Umbilical cord (tissue), 2 donors: Measurements from ENCODE around the gene INKA1. TPM values are rescaled to one million over a fixed set of nuclear protein-coding genes. Genes with fewer than 3 reads are reported as not detected.
"Not testable (repeated sequence)": the region's sequence is repeated elsewhere in the genome, so short reads cannot be mapped to it uniquely, and the experiment has no call there.

Experiments
- DNase-seq: peaks from one replicate; pipeline ENCODE4 v3.0.0-alpha.2; 2015; ENCODE audit warnings: low spot score
- total RNA-seq: library from RNA; depleted of rRNA; stranded (reverse); fragments of >200 nt; gene quantifications from one replicate; pipeline ENCODE4 v1.2.3, GENCODE V29; 2014; ENCODE audit warnings: low replicate concordance; ENCODE audit not compliant: insufficient read depth

INKA1 gene
- total RNA-seq, result 7.7 TPM

DNA sequence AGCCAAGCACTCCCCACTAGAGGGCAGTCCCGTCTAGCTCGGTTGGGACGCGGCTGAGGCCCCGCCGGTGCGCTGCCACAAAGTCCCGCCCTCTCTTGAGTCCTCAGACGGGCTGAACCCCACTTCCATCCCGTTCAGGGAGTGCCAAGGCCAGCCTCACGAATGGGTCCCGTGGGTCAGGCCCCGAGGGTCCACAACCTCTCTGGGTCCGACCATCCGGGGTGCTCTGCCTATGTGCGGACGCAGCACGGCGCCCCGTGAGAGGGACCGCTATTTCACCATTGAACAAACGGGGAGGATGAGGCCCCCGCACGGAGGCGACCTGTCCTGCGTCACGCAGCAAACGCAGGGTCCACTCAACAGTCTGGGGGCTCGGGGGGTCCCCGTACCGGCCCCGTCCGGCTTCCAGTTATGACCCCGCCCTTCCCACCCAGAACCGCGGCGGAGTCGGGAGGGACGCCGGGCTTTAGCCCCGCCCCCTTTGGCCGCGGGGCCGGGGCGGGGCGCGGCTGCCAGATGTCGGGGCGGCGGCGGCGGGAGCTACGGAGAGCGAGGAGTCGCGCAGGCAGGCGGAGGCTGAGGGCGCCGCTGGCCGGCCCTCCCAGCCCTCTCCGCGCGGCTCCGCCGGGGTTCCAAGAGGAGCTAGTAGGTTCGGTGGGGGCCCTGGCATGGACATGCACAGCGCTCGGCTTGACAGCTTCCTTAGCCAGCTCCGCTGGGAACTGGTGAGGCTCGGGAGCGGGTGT is at the start of gene INKA1:
Gene INKA1, plus strand, starts transcription at position 543 of the 746 bp plus-strand sequence. Its CDS starts 132 bp downstream, at position 675.
- peak; percentile 94 for DNase-seq

DNA sequence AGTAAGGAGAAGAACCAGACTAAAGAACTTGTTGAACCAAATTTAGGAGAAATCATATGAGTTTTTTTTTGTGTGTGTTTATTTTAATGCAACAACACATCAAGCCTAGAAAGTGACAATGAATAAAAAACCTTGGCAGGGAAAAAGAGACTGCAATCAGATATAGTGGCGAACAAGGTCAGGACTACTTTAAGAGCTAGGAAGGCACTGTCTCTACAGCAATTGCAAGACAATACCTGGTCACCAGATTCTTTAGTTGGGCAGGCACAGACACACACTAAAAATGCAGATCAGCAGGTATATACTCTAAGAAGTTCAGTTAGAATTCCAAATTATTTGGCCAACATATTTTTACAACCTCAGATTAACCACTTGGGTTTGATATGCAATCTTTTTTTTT is 48.5 kb upstream of the INKA1 start:
- DNase-seq, result no peak

DNA sequence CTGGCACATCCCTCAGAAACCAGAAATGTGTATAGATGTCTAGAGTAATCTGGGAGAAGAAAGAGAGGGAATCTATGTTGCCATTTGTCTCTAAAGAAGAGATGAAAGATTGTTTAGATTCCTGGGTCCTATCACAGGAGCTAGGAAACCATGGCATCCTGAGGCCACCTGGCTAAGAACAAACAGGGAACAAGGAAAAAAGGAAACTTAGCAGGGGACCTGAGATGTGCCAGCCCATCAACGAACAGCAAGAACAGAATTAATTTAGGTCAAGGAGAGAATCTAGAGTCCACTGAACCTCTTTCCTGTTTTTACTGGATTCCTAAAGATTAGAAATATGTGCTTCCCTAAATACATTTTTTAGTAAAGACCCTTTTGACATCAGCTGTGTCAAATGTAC is 47.0 kb upstream of the INKA1 start:
- DNase-seq, result no peak

DNA sequence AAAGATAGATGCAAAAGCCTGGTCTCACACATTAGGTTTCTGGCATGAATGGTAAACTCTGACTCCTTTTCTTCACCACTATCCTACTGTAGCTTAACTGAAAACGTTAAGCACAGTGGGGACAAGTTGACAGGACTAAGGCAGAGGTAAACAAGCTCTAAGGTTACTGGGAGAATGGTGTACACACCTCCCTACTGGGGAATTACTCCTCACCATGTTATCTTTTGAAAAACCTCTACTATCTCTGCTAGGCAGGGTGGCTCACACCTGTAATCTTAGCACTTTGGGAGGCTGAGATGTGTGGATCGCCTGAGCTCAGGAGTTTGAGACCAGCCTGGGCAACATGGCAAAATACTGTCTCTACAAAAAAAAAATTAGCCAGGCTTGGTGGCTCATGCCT is 45.9 kb upstream of the INKA1 start:
- DNase-seq, result no peak

DNA sequence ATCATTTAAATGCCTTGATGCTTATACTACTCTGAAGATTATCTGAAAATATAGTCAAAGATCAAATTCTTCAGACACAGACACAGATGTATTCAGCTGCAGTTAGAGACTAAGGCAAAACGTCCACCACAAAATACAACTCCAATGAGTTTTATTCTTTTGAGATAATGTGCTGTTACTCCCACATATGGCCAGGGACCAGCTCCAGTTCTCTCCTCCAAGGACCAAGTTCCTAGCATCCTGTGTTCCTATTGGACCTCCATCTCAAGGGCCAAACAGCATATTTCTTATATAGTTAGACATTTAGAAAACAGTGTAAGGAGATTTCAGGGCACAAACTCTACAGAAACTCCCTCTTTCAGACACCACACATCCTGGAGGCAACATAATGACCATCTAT is 43.8 kb upstream of the INKA1 start:
- no peak for DNase-seq

DNA sequence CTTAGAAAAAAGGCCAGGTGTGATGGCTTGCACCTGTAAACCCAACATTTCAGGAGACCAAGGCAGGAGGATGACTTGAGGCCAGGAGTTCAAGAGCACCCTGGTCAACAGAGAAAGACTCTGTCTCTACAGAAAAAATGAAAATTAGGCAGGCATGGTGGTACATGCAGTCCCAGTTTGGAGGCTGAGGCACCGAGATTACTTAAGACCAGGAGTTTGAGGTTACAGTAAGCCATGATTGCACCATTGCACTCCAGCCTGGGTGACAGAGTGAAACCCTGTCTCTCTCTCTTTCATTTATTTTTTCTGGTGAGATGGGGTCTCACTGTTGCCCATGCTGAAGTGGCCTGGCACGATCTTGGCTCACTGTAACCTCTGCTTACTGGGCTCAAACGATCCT is 41.4 kb upstream of the INKA1 start:
- DNase-seq, result no peak

DNA sequence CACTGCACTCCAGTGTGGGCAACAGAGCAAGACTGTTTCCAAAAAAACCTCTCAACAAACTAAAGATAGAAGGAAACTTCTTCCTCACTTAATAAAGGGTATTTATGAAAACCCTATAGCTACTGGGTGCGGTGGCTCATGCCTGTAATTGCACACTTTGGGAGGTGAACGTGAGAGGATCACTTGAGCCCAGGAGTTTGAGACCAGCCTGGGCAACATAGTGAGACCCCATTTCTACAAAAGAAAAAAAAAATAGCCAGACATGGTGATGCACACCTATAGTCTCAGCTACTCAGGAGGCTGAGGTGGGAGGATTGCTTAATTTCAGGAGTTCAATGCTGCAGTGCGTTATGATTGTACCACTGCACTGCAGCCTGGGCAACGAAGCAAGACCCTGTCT is 39.1 kb upstream of the INKA1 start:
- no peak for DNase-seq

DNA sequence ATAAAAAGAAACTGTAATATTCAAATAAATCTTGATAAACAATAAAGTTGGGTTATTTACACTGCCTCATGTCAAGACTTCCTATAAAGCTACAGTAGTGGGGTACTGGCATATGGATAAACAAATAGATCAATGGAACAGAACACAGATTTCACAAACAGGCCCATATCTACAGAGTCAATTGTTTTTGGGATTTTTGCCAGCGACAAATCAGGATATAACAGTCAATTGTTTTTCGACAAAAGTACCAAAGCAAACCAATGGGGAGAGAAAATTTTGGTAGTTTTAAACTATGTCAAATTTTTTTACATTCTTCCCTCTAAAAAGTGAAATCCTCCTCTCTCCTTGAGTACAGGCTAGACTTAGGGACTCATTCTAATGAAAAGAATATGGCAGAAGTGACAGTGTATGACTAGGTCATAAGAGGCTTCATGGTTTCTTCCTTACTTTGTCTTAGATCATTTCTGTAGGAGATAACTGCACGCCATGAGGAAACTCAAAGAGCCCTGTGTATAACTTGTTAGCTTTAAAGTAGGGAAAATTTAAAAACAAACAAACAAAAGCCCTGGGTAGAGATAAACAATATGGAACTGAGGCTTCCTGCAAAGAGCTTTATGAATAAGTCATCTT is 33.7 kb upstream of the INKA1 start:
- no peak for DNase-seq

DNA sequence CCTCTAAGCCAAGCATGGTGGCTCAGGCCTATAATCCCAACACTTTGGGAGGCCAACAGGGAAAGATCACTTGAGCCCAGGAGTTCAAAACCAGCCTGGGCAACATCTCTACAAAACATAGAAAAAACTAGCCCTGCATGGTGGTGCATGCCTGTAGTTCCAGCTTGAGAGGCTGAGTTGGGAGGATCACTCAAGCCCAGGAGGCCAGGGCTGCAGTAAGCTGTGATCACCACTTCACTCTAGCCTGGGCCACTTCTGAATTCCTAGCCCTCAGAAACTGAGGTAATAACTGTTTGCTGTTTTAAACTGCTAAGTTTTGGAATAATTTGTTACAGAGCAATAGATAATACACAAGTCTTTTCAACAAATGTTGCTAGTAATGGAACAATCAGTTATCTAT is 33.1 kb upstream of the INKA1 start:
- DNase-seq, result no peak

DNA sequence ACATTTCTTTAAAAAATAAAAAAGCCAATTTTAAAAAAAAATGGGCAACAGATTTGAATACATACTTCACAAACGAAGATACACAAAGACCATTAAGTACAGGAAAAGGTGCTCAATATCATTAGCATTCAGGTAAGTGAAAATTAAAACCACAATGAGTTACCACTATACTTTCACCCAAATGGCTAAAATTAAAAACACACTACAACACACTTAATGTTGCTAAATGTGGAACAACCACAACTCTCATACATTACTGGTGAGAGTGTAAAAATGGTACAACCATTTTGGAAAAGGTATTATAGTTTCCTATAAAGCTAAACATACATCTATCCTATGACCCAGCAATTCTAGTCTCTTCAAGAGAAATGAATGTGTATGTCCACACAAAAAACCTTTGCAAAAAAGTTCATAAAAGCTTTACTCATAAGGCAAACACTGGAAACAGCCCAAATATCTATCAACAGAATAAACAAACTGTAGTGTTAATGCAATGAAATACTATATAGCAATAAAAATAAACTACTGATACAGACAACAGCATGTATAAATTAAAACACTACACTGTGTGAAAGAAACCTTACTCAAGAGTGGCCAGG is 31.6 kb upstream of the INKA1 start:
- DNase-seq, result no peak

DNA sequence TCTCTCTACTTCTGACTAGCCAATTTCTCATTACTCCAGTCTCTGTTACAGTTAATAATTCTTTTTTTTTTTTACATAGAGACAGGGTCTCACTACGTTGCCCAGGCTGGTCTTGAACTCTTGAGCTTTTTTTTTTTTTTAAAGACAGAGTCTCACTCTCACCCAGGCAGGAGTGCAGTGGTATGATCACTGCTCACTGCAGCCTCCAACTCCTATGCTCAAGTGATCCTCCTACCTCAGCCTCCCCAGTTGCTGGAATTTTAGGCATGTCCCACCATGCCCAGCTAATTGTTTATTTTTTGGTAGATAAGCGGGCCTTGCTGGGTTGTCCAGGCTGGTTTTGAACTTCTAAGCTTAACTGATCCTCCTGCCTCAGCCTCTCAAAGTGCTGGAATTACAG is 30.4 kb upstream of the INKA1 start:
- no peak for DNase-seq

DNA sequence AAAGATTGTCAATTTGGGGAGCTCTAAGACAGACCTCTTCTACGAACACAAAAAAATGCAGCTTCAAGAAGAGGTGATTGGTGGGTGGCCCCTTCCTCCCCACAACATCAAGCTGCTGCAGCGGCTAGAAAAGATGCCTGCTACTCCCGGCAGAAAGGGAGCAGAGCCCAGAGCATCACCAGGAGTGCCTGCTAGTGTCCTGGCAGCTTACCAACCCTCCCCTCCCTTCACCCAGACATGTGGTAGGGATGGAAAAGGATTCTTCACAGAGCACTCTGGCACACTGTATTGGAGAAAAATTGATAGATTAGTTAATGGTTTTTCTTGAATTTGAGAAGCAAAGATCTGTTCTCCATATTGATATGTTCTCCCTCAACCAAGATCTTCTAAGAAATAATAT is 27.5 kb upstream of the INKA1 start:
- DNase-seq, result no peak

DNA sequence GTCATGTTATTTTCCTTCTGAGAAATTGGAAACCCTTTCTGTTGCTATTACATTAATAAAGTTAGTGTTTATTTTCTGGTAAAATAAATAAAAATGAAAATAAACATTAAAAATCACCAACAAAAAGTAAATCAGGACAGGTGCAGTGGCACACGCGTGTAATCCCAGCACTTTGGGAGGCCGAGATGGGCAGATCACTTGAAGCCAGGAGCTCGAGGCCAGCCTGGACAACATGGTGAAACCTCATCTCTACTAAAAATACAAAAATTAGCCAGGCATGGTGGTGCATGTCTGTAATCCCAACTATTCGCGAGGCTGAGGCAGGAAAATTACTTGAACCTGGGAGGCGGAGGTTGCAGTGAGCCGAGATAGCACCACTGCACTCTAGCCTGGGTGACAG is 27.0 kb upstream of the INKA1 start:
- DNase-seq, result not testable (repeated sequence)

DNA sequence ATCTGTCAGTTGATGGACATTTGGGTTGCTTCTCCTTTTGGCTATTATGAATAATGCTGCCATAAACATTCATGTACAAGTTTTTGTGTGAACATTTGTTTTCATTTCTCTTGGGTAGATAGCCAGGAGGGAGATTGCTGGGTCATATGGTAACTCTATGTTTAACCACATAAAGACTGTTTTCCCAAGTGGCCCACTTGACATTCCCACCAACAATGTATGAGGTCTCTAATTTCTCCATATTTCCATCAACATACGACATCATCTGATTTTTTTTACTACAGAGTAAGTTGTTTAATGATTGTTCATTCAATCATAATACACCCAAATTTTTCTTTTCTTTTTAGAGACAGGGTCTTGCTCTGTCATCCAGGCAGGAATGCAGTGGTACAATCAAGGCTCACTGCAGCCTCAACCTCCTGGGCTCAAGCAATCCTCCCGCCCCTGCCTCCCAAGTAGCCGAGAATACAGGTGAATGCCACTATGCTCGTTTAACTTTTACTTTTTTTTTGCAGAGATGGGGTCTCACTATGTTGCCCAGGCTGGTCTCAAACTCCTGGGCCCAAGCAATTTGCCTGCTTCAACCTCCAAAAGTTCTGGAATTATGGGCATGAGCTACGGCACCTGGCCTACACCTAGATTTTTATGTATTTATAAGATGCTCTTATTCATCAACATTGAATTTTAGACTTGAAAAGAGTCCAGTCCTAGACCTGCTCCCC is 23.5 kb upstream of the INKA1 start:
- no peak for DNase-seq

DNA sequence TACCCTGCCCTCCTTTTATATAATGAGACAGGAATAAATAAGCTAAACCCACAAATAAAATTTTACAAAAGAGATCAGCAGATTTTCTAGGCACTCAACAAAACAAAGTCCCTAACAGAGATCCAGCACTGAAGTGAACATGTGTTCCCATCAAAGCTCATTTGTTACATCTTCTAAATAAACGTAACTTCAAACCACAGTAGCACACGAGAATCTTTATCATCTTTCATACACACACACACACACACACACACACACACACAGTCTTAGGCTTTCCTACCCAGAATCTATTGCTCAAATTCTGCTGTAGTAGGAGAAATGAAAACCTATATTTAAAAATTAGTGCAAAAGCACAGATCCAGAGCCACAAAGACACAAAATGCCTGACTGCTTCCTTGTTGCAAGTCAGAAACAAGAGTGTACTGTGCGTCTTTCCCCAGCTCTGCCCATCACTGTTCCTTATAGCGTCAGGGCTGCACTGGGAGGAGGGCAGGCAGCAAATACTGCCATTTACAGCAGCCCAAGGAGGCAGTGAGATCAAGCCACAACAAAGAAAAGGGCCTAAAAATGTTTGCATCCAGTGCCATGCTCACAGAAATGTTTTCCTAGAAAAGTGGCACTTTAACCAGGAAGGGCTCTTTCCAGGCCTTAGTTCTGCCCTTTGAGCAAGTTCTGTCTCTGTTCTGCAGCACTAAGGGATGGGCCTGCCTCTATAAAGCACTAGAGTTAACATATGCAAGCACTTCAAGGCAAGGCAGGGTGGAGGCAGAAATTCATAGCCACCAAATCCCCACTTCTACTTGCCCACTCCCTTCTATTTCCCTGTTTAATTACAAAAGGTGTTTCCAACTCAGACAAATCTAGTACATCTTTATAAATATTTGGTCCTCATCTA is 22.7 kb upstream of the INKA1 start:
- no peak for DNase-seq

DNA sequence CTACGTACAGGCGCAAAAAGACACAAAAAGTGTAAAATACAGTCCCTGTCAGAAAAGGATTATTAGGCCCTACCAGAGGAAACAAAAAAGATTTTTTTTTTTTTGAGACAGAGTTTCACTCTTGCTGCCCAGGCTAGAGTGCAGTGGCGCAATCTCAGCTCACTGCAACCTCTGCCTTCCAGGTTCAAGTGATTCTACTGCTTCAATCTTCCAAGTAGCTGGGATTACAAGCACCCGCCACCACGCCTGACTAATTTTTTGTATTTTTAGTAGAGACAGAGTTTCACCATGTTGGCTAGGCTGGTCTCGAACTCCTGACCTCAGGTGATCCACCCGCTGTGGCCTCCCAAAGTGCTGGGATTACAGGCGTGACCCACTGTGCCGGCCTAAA is 22.1 kb upstream of the INKA1 start:
- not testable (repeated sequence) for DNase-seq

DNA sequence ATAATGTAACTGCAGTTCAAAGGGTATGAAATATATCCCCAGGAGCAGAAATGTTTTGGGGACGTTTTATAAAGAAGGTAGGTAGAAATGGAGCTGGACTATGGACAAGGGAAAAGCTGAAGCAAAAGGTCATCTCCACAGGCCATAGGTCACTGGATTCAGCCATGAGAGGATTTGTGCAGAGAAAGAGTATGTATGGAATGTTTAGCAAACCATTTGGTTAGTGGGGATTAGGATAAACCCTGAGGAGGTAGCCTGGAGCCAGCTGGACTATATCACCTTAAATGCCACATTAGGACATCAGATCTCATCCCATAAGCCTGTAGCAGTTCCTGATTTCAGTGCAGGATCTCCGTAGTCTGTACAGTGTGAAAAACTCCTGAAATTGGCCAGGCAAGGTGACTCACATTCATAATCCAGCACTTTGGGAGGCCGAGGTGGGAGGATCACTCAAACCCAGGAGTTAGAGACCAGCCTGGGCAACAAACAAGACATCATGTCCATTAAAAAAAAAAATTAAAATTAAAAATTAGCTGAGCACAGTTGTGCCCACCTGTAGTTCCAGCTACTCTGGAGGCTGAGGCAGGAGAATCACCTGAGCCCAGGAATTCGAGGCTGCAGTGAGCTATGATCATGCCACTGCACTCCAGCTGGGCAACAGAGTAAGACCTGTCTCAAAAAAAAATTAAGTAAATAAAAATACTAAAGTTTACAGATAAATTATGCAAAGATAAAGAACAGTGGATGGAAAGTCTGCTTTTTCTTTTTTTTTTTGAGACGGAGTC is 21.5 kb upstream of the INKA1 start:
- peak; percentile 72 for DNase-seq

DNA sequence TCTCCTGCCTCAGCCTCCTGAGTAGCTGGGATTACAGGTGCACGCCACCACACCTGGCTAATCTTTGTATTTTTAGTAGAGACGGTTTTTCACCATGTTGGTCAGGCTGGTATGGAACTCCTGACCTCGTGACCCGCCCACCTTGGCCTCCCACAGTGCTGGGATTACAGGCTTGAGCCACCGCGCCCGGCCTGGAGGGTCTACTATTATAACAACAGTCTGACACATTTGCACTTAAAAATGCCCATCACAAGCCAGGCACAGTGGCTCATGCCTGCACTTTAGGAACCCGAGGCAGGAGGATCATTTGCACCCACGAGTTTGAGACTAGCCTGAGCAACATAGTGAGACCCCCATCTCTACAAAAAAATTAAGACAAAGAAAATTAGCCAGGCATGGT is 20.8 kb upstream of the INKA1 start:
- DNase-seq, result not testable (repeated sequence)

DNA sequence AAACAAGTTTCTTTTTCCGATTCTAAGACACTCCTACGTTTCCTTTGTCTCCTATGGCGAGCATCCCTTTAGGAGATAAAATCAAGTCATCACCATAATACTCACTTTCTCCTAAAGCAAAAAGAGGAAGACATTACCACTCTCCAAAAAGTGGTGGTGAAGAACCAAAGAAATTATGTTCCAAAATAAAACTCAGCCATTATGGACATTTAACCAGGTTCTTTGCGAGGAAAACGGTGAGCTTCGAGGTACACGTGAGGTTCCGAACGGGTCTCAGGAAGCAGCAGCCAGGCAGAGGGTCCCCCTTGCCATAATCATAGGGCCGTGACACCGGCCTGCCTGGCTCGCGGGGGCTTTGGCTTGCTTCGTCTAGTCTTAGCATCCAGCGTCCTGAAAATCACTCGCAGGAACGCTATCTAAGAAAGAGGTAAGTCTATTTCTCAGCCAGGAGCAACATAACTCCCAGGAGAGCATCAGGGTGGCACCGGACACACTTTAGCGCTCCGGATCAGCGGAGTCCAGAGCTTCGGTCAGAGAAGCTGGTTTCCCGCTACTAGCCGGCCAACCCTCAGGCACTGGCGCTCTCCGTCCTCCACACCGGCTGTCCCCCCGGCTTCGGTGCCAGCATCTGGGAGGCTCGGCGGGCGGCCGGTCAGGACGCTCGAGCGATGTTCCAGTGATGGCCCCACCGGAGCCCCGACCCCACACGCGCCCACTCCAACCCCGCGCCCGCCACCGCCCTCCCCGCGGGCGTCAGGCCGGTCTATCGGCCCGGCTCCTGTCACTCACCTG is 17.3 kb upstream of the INKA1 start:
- DNase-seq, result no peak
